GM06990 (cell line): ENCODE data around the gene RBM5.

Experiments
- DNase-seq: peaks from one replicate; pipeline ENCODE4 v3.0.0-alpha.2; 2011; ENCODE audit not compliant: insufficient read length; ENCODE audit errors: extremely low read depth
- H3K27me3 ChIP-seq: replicated peaks from 2 replicates; pipeline ENCODE4 v1.6.0; 2011; ENCODE audit warnings: low read length; ENCODE audit not compliant: control insufficient read depth, insufficient read depth
- H3K36me3 ChIP-seq: 2 replicates; pipeline ENCODE4 v1.5.1; 2011; ENCODE audit warnings: low read length; ENCODE audit not compliant: control insufficient read depth, insufficient read depth
- H3K4me3 ChIP-seq: replicated peaks from 2 replicates; pipeline ENCODE4 v1.5.1; 2011; ENCODE audit warnings: low read depth, mild to moderate bottlenecking, control low read depth, low read length
- CTCF ChIP-seq: IDR thresholded peaks from 2 replicates; pipeline ENCODE4 v1.5.1; 2011; ENCODE audit warnings: low read length, control low read depth, mild to moderate bottlenecking, inconsistent platforms; ENCODE audit not compliant: insufficient read depth, poor library complexity, severe bottlenecking

Gene RBM5

GRCh38 chr3:50121072-50122032, 32.6 kb downstream of the RBM5 start:
- DNase-seq: peak; percentile 42
- TF ChIP-seq CTCF: peak; percentile 79
- Histone ChIP-seq H3K36me3 (peaks cover 25% of the 10 kb centered on the region), H3K27me3 (no peaks in the 10 kb centered on the region), H3K4me3 (no peak overlapping the region)

- Histone ChIP-seq H3K27me3 (no peaks in the 10 kb centered on the region), H3K4me3 (no peak overlapping the region), H3K36me3 (peaks cover 21% of the 10 kb centered on the region)
- DNase-seq: no peak
- no peak for TF ChIP-seq CTCF
Measured at GRCh38 chr3:50122071-50122470, 33.4 kb downstream of the RBM5 start.

DNA sequence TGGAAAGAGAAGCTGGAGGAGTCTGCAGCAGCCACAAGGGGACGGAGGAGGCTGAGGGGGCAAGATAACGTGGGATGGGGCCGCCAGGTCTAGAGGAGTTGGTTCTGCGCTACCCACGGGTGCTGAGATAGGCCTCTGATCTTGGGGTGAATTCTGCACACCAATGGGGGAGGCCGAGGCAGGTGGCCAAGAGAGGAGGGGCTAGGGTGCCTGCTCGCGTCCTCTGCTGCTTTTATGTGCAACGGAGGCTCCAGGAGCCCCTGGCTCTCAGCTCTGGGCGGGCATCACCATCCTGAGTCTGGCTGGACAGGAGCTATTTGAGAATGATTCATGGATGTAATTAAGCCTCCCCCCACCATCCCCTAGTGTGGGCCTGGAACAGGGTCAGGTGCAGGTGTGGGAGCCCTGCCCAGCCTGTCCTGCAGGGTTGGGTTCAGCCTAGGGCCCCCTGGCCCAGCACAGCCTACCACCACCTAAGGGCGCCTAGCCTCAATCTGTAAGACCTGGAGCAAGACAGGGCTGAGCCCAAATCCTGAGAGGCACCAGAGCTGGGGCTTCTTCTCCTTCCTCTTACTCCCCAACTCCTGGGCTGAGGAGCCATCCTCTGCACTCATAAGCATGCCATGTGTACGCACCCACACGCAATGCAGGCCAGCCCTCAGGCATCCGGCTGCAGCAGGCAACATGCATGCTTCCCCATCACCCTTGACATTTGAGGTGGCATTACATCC, 34.1 kb downstream of the RBM5 start:
- no peak for DNase-seq
- Histone ChIP-seq H3K36me3 (peaks cover 16% of the 10 kb centered on the region), H3K4me3 (no peak overlapping the region), H3K27me3 (no peaks in the 10 kb centered on the region)
- TF ChIP-seq CTCF: no peak

DNA sequence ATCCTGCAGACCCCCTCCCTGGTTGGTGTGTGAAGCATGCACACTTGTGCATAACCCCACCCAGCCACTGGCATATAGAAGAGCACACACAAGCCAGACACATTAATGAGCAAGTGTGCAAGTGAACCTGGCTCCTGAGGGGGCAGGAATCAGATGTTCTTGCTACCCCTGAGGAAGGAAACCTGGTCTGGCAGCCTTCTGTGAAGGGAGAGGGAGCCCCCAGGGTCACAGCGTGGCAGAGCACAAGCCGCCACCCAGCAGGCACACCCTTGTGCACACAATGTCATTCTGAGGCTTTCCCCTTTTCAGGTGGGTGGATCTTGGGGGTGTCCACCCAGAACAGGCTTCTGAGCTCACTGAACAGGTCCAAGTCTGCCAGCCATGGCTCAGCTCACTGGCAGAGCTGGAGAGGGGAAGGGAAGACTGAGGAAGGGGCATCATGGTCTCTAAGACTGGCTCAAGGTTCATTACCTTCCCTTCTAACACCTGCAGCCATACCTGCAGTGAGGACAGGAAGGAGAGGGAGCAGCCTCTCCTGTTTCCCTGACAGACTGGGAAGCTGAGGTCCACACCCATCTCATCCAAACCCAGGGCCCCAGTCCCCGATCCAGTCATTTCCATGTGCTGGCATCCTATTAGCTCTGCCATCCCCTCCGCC, 34.8 kb downstream of the RBM5 start:
- DNase-seq: no peak
- peaks cover 9% of the 10 kb centered on the region for H3K36me3 ChIP-seq
- H3K27me3 ChIP-seq: no peaks in the 10 kb centered on the region
- TF ChIP-seq CTCF: no peak
- no peak overlapping the region for H3K4me3 ChIP-seq

DNA sequence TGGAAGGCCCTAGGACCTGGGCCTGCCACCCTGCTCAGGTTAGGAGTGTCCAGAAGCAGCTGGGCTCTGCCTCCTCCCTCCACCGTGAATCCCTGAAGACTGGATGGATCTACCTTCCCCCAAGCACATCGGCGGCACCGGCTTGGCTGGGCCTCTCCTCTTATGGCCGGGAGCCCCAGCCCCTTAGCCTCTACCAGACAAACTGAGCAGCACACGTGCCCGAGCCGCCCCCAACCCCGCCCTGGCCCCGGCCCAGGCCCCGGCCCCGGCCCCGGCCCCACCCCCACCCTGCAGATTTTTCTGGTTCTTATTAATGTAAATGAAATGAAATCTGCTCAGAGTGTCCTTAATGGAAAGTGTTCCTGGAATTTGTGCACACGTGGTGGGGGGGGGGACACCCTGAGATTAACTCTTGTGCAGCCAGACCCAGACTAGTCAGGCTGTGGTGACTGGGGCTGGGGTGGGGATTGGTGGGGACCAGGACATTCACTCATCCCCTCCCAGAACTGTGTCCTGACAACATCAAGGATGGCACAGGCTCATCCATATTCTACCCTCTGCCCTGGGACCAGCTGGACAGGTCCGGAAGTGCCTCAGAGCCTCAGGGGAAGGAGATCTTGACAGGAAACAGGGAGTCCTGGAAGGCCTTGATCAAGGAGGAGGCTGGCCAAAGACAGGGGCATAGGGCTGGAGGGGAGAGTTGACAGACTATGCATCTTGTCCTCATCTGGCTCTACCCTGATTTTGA, 35.5 kb downstream of the RBM5 start:
- DNase-seq: no peak
- Histone ChIP-seq H3K36me3 (peaks cover 7% of the 10 kb centered on the region), H3K4me3 (no peak overlapping the region), H3K27me3 (no peaks in the 10 kb centered on the region)
- no peak for TF ChIP-seq CTCF
